Measurements from ENCODE around the gene KIF26A. TPM values are rescaled to one million over a fixed set of nuclear protein-coding genes. Genes with fewer than 3 reads are reported as not detected.

KIF26A gene
- polyA plus RNA-seq, 1 donor: 7.2 TPM

DNA sequence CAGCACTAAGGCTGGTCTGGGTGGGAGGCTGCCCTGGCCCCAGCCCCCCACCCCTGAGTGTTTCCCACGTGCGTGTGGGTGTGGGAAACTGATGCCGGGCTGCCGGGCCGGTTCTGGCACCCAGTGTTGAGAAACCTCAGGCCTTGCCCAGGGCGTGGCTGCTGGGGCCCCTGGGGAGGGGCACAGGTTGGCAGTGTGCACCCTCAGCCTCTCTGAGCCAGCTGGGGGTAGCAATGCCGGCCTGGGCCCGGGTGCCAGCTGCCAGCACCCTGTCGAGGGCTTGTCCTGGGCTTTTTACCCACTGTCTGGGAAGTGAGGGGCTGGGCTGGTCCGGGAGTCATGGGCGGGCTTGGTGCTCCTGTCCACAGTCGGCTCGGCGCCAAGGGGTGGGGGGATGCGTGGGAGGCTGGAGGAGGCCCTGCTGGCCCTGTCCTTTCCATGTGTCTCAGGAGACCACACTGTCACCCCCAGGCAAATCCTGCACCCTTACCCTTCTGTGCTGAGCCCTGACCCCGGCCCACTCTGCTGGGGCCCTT, 37.2 kb upstream of the KIF26A start:
- DNase-seq (ENCODE audit: low read depth): no peak

DNA sequence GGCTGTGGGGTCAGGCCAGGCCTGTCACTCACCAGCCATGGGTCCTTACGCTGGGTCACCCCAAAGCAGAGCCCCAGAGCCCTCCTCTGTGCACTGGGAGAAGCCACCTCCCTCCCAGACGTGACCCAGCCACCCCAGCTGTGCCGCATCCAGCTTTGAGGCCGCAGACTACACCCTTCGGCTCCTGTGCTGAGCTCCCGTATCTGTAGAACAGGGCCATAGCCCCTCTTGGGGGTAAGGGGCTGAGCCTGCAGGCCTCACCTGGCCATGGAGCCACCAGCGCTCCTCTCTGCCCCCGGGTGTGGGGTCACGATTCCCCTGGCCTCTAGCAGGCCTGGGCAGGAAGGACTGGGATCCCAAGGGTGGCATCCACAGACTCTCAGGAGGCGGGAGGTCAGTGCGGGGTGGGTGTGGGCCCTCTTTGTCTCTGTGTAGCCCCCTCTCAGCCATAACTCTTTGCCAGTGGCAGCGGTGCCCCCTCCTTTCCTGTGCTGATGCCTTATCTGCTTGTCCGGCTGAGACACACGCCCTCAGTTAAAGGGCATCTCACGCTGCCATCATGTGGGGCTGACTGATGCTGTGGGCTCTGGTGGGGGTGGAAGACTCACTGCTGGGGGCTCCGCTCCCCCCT, 36.6 kb upstream of the KIF26A start:
- no peak for DNase-seq (ENCODE audit: low read depth)

DNA sequence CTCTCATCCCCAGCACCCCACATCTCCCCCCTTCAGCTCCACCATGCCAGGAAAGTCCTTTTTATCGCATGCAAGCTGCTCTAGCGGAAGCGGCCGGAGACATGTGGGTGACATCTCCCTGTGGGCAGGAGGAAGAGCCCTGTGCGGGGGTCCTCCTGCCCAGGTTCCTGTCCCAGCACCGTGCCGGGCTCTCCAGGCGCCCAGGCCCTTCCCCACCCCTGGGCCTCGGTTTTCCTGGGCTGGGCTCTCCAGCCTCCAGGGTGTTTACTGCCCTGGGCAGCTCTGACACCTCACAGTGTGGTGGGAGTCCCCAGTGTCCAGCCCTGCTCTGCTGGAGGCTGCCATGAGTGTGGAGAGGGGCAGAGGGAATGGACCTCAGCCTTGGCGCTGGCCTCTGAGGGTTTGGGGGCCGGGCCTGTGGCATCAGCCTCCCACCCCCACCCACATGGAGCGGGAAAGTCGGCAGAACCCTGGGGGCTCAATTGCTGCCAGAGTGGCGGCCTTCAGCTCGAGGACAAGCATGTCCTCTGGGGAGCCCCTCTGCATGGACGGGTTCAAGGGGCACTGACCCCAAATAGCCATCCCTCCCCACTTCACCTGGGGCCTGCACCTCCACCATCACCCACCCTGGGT, 36.0 kb upstream of the KIF26A start:
- no peak for DNase-seq (ENCODE audit: low read depth)

DNA sequence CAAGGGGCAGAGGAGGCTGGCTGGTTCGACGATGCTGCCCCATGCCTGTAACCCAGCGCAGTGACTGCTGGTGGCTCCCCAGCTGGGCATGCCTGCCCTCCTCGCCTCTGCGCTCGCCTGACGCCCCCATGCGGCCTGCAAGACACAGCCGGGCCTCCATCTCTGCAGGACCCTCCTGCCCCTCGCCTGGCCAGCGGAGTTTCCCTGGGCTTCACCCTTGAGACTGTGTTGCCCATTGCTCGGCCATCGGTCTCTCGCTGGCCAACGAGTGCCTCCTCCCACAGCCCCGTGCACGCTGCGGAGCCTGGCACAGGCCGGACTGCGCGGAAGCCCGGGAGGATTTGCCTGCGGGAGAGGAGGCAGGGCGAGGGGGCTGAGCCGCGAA, 35.3 kb upstream of the KIF26A start:
- DNase-seq (ENCODE audit: low read depth): no peak

DNA sequence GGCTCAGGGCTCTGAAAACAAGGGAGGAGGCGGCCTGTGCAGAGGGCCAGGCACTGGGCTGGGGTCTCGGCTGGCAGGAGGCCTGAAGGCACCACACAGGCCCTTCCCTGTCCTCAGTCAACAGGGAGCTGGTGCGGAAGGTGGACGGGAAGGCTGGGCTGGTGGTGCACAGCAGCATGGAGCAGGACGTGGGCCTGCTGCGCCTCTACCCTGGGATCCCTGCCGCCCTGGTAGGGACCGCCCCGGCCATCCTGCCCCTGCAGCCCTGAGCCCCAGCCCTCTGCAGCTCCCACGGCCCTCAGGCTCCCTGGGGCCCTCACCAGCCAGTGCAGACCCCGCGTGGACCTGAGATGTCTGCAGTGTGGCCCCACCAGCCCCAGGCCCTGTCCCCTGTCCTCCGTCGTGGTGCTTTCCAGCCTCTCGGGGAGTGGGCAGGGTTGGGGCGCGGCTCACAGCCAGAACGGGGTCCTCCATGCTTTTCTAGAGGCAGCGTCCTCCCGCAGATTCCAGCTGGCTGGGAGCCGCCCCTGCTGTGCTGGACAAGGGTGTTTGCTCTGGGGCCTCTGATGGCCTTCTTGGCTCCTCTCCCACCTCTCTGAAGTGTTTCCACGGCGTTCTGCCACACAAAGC, 34.8 kb upstream of the KIF26A start:
- no peak for DNase-seq (ENCODE audit: low read depth)

DNA sequence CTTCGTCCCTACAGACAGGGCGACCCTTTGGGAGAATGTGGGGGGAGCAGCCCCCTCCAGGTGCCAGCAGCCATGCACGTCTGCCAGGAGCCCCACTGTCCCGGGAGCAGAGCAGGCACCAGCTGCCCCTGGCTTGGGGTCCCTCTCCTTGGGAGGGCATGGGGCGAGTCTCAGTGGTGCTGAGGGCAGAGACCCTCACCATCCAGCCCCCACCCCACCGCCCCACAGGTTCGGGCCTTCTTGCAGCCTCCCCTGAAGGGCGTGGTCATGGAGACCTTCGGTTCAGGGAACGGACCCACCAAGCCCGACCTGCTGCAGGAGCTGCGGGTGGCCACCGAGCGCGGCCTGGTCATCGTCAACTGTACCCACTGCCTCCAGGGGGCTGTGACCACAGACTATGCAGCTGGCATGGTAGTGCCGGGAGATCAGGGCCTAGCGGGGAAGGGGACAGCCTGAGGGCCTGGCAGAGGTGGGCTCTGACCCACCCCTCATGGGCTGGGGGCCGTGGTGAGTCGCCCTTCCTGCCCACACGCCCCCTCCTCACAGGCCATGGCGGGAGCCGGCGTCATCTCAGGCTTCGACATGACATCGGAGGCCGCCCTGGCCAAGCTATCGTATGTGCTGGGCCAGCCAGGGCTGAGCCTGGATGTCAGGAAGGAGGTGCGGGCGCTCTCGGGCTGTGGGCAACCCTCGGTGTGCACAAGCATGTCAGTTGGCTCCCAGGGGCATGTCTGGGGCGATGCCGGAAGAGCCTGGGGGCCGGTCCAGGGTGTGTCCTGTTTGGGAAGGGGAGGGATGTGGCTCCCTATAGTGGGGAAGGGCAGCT, 34.1 kb upstream of the KIF26A start:
- no peak for DNase-seq (ENCODE audit: low read depth)

DNA sequence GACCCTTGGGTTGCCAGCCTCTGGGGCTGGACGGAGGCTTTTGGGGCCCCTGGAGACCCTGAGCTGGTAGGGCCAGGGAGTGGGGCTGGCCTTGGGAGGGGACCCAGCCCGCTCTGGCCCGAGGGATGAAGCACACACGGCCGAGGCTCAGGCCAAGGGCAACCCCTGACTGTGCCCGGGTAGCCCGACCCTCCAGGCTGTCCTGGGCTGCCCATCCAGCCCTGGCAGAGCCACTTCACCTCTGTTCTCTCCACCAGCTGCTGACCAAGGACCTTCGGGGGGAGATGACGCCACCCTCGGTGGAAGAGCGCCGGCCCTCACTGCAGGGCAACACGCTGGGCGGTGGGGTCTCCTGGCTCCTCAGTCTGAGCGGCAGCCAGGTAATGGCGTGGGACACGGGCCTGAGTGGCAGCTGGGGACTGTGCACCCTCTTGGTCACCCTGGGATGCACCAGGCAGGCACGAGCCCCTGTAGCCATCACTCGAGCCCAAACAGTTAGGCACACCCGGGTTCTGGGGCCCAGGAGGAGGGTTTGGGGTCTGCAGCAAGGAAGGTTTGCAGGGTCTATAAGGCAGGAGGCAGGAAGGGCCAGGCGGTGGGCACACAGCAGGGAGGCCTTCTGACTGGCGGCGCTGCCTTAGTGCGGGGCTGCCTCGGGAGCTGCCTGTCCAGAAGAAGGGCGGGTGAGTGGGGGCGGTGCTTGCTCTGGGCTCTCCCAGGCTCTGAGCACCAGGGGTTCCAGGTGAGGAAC, 33.1 kb upstream of the KIF26A start:
- DNase-seq (ENCODE audit: low read depth): no peak

DNA sequence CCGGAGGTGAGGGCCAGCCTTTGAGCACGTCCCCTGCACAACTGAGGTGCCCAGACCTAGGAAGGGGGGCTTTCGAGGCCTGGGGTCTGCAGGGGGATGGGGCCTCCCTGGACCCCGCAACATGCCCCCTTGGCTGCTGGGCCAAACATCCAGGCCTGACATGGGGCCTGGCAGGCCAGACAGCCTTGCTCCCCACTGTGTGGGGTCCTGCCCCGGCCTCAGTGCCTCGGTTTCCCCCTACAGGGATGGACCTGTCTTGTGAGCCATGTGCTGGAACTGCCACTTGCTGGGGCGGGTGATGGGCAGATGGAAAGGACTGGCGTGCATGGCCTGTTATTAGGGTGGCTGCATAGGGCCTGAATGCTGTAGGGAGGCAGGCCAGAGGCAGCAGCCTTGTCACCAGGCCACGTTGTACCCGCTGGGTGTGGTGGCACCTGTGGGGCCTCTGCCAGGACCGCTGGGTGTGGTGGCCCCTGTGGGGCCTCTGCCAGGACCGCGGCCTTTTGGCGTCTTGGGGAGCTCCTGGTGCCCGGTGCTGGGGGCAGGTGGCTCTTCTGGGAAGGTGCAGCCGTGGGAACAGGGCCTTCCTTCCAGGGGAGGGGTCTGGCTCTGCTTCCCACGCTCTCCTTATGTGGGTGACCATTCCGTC, 32.4 kb upstream of the KIF26A start:
- DNase-seq (ENCODE audit: low read depth): no peak

DNA sequence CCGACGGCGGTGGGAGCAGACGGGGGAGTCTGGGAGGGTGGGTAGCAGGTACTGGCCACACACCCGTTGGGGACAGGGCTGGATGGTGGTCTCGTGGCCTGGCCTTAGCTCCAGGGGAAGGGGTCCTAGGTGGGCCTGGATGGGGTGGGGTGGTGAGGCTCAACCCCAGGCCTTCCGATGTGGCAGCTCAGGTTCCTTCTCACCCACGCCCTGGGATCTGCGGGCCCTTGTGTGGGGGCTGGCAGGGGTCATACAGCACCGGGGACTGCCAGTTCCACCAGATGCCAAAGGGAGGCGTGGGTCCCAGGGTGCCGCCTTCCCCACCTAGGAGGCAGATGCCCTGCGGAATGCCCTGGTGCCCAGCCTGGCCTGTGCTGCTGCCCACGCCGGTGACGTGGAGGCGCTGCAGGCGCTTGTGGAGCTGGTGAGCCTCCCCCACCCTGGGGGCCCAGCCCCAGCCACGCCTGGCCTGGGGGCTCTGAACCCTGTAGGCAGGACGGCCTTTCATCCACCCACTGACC, 31.9 kb upstream of the KIF26A start:
- DNase-seq (ENCODE audit: low read depth): no peak

DNA sequence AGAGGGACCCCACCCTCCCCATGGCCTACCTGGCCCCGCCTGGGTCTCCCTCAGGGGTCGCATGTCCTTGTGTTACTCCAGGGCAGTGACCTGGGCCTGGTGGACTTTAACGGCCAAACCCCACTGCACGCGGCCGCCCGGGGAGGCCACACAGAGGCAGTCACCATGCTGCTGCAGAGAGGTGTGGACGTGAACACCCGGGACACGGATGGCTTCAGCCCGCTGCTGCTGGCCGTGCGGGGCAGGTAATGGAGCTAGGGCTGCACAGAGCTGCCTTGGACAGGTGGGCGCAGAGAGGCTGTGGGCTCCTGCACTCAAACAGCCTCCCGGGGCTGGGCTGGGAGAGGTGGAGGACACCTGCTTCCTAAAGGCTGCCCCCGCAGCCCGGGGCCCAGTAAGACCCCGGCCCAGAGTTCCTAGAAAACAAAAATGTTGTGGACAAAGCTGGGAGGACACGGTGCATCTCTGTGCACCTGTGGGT, 31.2 kb upstream of the KIF26A start:
- DNase-seq (ENCODE audit: low read depth): no peak

DNA sequence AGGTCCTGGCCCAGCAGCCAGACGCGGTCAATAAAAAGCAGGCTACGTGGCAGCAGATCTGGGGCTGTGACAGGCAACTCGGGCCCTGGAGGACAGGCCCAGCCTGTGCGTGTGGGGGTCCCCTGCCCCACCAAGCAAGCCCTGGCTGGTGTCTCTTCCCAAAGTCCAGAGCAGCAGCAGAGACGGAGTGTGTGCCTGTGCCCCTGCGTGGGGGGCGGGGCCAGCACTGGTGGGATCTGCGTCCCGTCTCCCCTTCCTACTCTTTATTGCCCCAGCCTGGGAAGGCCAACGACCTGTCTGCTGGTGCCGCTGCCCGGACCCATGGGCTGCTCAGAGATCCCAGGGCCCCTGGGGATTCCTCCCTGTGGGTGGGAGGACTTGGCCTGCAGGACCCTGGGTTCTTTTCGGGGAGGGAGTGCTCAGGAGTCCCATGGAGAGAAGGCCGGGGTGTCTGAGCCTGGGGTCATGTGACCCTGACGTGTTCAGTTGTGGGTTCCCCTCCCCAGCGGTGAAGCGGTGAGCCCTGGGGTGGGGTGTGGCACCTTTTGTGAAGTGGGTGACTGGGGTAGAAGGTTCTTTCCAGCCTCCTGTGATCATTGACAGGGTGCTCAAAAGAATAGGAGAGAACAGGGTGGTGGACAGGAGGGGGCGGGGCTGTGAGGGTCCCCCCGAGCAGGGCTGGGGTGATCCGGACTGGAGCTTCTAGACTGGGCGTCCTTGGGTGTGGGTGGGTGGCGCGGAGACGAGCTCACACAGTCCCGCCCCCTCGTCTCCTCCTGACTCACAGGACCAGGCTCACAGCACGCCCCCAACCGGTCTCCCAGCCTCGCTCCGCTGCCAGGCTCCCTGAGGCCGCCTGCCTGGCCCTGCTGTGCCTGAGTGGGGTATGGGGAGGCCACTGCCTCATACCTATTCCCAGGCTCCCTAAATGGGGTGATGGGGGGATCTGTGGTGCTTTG, 30.5 kb upstream of the KIF26A start:
- DNase-seq (ENCODE audit: low read depth): no peak

DNA sequence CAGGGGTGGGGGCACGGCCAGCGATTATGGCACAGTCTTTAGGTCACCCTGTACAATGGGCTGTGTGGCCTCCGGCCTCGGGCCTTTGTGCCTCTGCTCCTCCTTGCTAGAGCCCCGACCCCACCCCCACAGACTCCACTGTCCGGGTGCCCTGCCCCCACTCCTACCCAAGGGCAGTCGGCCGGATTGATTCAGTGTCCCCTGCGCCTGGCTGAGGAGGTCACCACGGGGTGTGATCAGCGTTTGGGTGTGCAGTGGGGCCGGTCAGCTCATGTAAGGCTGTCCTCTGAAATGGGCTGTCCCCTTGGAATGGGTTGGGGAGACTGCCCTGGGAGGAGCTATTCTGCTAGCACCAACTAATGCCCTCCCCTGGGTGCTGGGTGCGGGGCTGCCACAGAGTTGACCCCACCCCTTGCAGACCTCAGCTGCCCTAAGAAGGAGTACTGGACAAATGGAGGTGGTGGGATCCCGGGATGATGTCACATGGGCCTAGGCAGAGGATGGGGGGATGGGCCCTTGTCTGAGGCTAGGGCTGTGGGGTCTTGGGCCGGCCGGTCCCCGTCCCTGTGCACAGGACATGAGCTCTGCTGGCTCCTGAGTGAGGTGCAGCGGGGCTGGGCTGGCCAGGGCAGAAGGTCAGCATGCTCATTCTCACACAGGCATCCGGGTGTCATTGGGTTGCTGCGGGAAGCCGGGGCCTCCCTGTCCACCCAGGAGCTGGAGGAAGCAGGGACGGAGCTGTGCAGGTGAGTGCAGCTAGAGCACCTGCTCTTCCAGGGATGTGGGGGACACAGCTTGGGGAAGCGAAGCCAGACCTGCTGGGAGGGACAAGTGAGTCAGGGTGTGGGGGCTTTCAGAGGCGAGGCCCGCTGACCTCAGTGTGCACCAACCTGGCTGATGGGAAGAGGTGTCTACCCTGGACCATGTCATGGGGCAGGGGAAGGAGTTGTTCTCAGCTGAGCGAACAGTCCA, 29.5 kb upstream of the KIF26A start:
- DNase-seq (ENCODE audit: low read depth): no peak

DNA sequence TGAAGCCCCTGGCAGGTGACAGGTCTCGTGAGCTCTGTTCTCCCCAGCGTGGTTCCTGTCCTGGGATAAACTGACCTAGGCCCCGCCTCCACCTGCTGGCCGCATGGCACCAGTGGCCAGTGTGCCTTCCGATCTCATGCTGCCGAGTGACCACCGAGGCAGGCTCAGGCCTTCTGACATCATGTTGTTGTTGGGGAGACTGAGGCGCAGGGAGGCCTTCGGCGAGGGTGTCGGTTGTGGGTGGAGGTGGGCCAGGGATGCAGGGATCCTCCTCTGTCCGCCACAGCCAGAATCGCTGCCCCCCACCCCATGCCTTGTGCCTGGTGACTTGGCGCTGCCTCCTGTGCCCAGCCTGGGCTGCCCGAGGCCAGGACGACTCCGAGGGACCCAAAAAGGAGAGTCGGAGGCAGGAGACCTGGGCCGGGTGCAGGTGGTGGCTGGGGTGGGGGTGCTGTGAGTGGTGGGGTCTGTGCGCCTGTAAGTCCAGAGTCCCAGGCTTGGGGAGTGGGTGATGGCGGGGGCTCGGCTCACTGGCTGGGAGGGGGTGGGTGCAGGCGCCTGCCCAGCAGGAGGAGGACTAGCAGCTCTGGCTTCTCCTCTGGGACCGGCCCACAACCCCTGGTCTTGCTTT, 28.5 kb upstream of the KIF26A start:
- no peak for DNase-seq (ENCODE audit: low read depth)

DNA sequence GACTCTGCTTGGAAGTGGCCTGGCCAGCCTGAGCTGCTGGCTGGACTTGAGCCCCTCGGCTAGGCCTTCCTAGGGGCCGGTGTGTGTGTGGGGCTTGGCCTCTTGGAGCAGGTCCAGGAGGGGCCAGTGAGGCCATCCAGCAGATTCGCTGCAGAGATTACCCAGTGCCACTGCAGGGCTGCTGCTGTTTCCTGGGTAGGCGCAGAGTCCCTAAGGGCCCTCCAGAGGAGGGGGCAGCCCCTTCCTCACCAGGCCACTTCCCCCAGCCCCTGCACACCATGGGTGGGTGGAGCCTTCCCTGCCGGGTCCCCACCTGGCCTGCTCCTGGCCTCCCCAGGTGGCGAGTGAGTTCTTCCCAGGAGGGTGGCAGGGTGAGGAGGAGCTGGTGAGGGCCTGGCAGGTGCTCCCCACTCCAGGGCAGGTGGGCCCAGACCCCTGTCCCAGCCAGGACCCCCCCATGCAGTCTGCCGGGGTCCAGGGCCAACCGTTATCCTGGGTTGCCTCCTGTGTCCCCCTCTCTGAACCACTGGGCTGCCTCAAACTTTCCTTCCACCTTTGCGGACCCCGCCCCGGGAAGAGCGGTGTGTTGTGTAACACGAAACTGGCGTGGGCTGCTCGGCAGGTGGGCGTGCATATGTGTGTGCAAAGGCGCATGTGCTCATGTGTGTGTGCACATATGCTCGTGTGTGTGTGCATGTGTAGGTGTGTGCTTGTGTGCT, 27.7 kb upstream of the KIF26A start:
- DNase-seq (ENCODE audit: low read depth): no peak

DNA sequence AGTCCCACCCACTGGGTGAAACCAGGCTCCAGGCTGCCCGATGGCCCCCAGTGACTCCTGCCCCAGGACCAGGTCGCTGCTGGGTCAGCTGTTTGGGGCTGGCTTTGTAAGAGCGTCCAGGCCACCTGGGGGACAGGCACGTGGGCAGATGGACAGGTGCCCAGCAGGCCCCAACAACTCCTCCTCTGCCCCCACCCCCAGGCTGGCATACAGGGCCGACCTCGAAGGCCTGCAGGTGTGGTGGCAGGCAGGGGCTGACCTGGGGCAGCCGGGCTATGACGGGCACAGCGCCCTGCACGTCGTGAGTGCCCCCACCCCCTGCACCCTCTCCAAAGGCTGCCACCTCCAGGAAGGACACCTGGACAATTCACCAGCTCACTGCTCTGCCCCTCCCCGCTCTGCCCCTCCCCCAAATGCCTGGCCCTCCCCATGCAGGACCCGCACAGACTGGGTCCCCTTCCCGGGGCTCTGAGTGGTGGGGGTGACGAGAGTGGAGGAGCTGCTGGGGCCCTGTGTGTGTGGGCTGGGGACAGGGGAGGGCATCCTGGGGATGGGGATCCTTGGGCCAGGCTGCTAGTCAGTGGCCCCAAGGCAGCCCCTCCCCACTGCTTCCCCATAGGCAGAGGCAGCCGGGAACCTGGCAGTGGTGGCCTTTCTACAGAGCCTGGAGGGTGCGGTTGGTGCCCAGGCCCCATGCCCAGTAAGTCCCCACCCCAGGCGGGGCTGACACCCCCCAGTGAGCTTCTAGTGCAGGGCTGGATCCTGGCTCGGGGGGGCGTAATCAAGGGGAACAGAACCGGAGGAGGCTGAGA, 26.9 kb upstream of the KIF26A start:
- no peak for DNase-seq (ENCODE audit: low read depth)

DNA sequence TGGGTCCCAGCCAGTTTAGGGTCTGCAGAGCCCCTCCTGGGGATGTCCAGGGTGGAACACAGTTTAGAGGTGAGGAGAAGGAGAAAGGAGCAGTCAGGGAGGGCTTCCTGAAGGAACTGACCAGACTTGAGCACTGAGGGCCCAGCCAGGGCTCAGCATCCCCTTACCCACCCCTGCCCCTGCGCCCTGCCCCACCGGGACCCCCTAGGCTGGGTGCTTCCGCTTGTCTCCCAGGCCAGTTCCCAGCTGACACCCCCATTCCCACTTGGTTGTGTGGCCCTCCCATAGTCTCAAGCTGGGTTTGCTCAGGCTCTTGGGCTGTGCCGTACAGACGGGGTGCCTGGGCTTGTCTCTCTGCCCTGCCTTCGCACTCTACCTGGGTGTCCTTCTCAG, 26.3 kb upstream of the KIF26A start:
- DNase-seq (ENCODE audit: low read depth): no peak

All from forelimb muscle (tissue), 1 donor.